ENCODE results near the gene NUP214. TPM values are rescaled to one million over a fixed set of nuclear protein-coding genes. Genes with fewer than 3 reads are reported as not detected.

The NUP214 gene
- total RNA-seq, 1 experiment from 2014 or later = 64.2 TPM

GRCh38 chr9:131227112-131227958 lies 101.9 kb downstream of the NUP214 start:
- no peaks in the 10 kb centered on the region for H3K27me3 ChIP-seq (replicated peaks; ENCODE audit: insufficient read depth, low read depth, low read length, poor library complexity)
- ChIA-PET CTCF (interaction anchor here (0.6 kb wide), 1 partner anchor 1780 kb away, joined by 4 read pairs; no protein-coding TSS in a partner anchor), POLR2A (ENCODE audit: low non-redundant PET) (no interaction called here)

DNA sequence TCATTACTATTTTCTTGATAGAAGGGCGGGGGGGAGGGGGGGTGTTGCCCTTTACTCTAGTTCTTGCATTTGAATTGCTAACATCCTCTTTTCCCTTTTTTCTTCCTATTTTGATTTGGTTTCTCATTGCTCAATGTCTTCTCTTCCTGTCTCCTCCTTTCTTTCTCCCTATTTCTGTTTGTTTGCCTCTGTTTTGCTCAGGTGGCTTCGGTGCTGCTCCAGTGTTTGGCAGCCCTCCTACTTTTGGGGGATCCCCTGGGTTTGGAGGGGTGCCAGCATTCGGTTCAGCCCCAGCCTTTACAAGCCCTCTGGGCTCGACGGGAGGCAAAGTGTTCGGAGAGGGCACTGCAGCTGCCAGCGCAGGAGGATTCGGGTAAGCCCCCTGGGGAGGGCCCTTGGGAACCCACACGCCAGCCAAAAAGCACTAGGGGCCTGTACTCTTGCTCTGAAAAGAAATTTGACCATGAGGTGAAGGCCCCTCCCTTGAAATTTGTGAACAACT lies 102.6 kb downstream of the NUP214 start:
- DNase-seq (ENCODE audit: low spot score) = peak; percentile 58
- no TSS peak for BruUV-seq (replicated peaks)
- no peak for TF ChIP-seq CTCF (conservative IDR thresholded peaks at IDR 0.05; ENCODE audit: low read depth, low read length)
- TF ChIP-seq EZH2 (IDR thresholded peaks at IDR 0.05; ENCODE audit: borderline replicate concordance, low read depth, low read length, poor library complexity, severe bottlenecking) = no peak
- CTCF ChIA-PET = interaction anchor here (0.6 kb wide), 2 partner anchors 26 to 1779 kb away, joined by 3 to 4 read pairs; no protein-coding TSS in a partner anchor
- Histone ChIP-seq H3K4me1 (ENCODE audit: insufficient read depth, low read length, poor library complexity, severe bottlenecking) (peaks cover 22% of the 10 kb centered on the region), H3K27ac (ENCODE audit: low read depth, low read length, poor library complexity, severe bottlenecking) (peak overlapping the region; percentile 28), H3K9me3 (ENCODE audit: low read depth, low read length, poor library complexity, severe bottlenecking) (no peaks in the 10 kb centered on the region), H3K36me3 (ENCODE audit: insufficient read depth, low read length, poor library complexity, severe bottlenecking) (peaks cover 16% of the 10 kb centered on the region), H3K4me3 (ENCODE audit: low read depth, low read length, poor library complexity, severe bottlenecking) (no peak overlapping the region), H3K27me3 (replicated peaks; ENCODE audit: insufficient read depth, low read depth, low read length, poor library complexity) (no peaks in the 10 kb centered on the region)
- intact Hi-C loops (cut with micrococcal nuclease; ENCODE audit: unreplicated experiment) = no loop called here
- POLR2A ChIA-PET (ENCODE audit: low non-redundant PET) = no interaction called here

More at GRCh38 chr9:131227112-131227958, 101.9 kb downstream of the NUP214 start:
- Histone ChIP-seq H3K4me3 (ENCODE audit: low read depth, low read length, poor library complexity, severe bottlenecking) (no peak overlapping the region), H3K27ac (ENCODE audit: low read depth, low read length, poor library complexity, severe bottlenecking) (no peak overlapping the region), H3K4me1 (ENCODE audit: insufficient read depth, low read length, poor library complexity, severe bottlenecking) (peaks cover 22% of the 10 kb centered on the region), H3K9me3 (ENCODE audit: low read depth, low read length, poor library complexity, severe bottlenecking) (no peaks in the 10 kb centered on the region), H3K36me3 (ENCODE audit: insufficient read depth, low read length, poor library complexity, severe bottlenecking) (peaks cover 15% of the 10 kb centered on the region)
- intact Hi-C loops (cut with micrococcal nuclease; ENCODE audit: unreplicated experiment) = no loop called here
- TF ChIP-seq CTCF (conservative IDR thresholded peaks at IDR 0.05; ENCODE audit: low read depth, low read length) (no peak), EZH2 (IDR thresholded peaks at IDR 0.05; ENCODE audit: borderline replicate concordance, low read depth, low read length, poor library complexity, severe bottlenecking) (no peak)
- peak; percentile 34 for DNase-seq (ENCODE audit: low spot score)
- BruUV-seq (replicated peaks) = no TSS peak

- H3K27me3 ChIP-seq (replicated peaks; ENCODE audit: insufficient read depth, low read depth, low read length, poor library complexity) = no peaks in the 10 kb centered on the region
- ChIA-PET POLR2A (ENCODE audit: low non-redundant PET) (interaction anchor here (0.6 kb wide), 1 partner anchor 28 kb away, joined by 6 read pairs; no protein-coding TSS in a partner anchor), CTCF (no interaction called here)
- TF ChIP-seq EZH2 (IDR thresholded peaks at IDR 0.05; ENCODE audit: borderline replicate concordance, low read depth, low read length, poor library complexity, severe bottlenecking) (no peak), CTCF (conservative IDR thresholded peaks at IDR 0.05; ENCODE audit: low read depth, low read length) (no peak)
- no TSS peak for BruUV-seq (replicated peaks)
- no peak overlapping the region for H3K4me3 ChIP-seq (ENCODE audit: low read depth, low read length, poor library complexity, severe bottlenecking)
- H3K27ac ChIP-seq (ENCODE audit: low read depth, low read length, poor library complexity, severe bottlenecking) = no peak overlapping the region
- peaks cover 22% of the 10 kb centered on the region for H3K4me1 ChIP-seq (ENCODE audit: insufficient read depth, low read length, poor library complexity, severe bottlenecking)
- intact Hi-C loops (cut with micrococcal nuclease; ENCODE audit: unreplicated experiment) = no loop called here
- DNase-seq (ENCODE audit: low spot score) = peak; percentile 23
- no peaks in the 10 kb centered on the region for H3K9me3 ChIP-seq (ENCODE audit: low read depth, low read length, poor library complexity, severe bottlenecking)
- H3K36me3 ChIP-seq (ENCODE audit: insufficient read depth, low read length, poor library complexity, severe bottlenecking) = peaks cover 24% of the 10 kb centered on the region
Measured at GRCh38 chr9:131228988-131229387, 103.6 kb downstream of the NUP214 start.
